ENCODE results near the gene EIF4A2.

DNA sequence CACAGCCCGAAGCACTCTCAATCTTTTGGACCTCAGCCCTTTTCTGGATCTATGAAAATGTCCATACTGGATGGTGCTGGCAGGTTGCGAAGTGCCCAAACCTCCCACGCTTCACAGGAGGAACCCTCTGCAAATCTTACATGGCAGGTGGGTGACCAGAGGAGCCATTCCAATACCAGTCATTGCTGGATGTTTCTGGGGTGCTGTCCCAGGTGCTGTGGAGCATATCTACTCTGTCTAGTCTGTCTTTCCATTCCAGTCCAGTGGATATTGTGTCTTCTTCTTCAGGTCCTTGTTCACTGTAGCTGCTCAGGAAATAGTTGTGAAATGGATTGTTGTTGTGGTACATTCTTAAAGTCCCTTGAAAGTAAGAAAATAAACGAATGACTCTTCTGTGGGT lies 48.4 kb downstream of the EIF4A2 start:
- TF ChIP-seq, protein P1, sequence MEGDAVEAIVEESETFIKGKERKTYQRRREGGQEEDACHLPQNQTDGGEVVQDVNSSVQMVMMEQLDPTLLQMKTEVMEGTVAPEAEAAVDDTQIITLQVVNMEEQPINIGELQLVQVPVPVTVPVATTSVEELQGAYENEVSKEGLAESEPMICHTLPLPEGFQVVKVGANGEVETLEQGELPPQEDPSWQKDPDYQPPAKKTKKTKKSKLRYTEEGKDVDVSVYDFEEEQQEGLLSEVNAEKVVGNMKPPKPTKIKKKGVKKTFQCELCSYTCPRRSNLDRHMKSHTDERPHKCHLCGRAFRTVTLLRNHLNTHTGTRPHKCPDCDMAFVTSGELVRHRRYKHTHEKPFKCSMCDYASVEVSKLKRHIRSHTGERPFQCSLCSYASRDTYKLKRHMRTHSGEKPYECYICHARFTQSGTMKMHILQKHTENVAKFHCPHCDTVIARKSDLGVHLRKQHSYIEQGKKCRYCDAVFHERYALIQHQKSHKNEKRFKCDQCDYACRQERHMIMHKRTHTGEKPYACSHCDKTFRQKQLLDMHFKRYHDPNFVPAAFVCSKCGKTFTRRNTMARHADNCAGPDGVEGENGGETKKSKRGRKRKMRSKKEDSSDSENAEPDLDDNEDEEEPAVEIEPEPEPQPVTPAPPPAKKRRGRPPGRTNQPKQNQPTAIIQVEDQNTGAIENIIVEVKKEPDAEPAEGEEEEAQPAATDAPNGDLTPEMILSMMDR (IDR thresholded peaks at IDR 0.05; ENCODE audit: low read depth, low read length, poor library complexity, severe bottlenecking), result no peak
- no peak for TF ChIP-seq EZH2phosphoT487 (IDR thresholded peaks at IDR 0.05; ENCODE audit: borderline replicate concordance, low read length)
